Smooth muscle cell (in vitro differentiated cells): ENCODE measurements around the gene CSTPP1. TPM values are rescaled to one million over a fixed set of nuclear protein-coding genes. Genes with fewer than 3 reads are reported as not detected.
"Not testable (repeated sequence)": the region's sequence is repeated elsewhere in the genome, so short reads cannot be mapped to it uniquely, and the experiment has no call there.

Experiments used
- DNase-seq: peaks from one replicate; lab custom pipeline; 2025; ENCODE audit not compliant: unreplicated experiment; lab: John Stamatoyannopoulos, UW
- H2AFZ ChIP-seq: fragments of 200-600 bp; sonication (generic); 2 replicates; pipeline ENCODE4 v1.6.0; 2016; ENCODE audit warnings: antibody characterized with exemption, low read depth, mild to moderate bottlenecking
- H3F3A ChIP-seq: fragments of 200-600 bp; sonication (generic); 2 replicates; pipeline ENCODE4 v1.6.0; 2017; ENCODE audit warnings: antibody characterized with exemption, low read depth
- H3K27ac ChIP-seq: fragments of 200-600 bp; sonication (generic); 2 replicates; pipeline ENCODE4 v1.5.1; 2016; ENCODE audit warnings: low read depth, mild to moderate bottlenecking
- H3K27me3 ChIP-seq: fragments of 200-600 bp; sonication (generic); 2 replicates; pipeline ENCODE4 v1.6.1; 2016; ENCODE audit warnings: low read depth, mild to moderate bottlenecking
- H3K36me3 ChIP-seq: fragments of 200-600 bp; sonication (generic); 2 replicates; pipeline ENCODE4 v1.5.1; 2016; ENCODE audit warnings: low read depth
- H3K4me1 ChIP-seq: fragments of 200-600 bp; sonication (generic); 2 replicates; pipeline ENCODE4 v1.5.1; 2016; ENCODE audit warnings: low read depth
- H3K4me2 ChIP-seq: fragments of 200-600 bp; sonication (generic); 2 replicates; pipeline ENCODE4 v1.6.0; 2016; ENCODE audit warnings: mild to moderate bottlenecking
- H3K4me3 ChIP-seq: fragments of 200-600 bp; sonication (generic); 2 replicates; pipeline ENCODE4 v1.5.1; 2016; ENCODE audit warnings: mild to moderate bottlenecking
- H3K79me2 ChIP-seq: fragments of 200-600 bp; sonication (generic); 2 replicates; pipeline ENCODE4 v1.6.0; 2016; ENCODE audit warnings: low read depth, mild to moderate bottlenecking
- H3K9ac ChIP-seq: fragments of 200-600 bp; sonication (generic); 2 replicates; pipeline ENCODE4 v1.6.0; 2016; ENCODE audit warnings: low read depth
- H3K9me3 ChIP-seq: fragments of 200-600 bp; sonication (generic); replicated peaks from 2 replicates; pipeline ENCODE4 v1.5.1; 2016; ENCODE audit warnings: low read depth
- H4K20me1 ChIP-seq: fragments of 200-600 bp; sonication (generic); 2 replicates; pipeline ENCODE4 v1.6.0; 2016; ENCODE audit warnings: low read depth
- WGBS: methylation state at CpG from one replicate; pipeline ENCODE4 v1.1.7; 2016; ENCODE audit warnings: low lambda C conversion rate; 5-methylcytosine and 5-hydroxymethylcytosine counted together
- microRNA-seq: library from miRNA; unstranded; fragments of <30 nt; microRNA quantifications from one replicate; pipeline ENCODE4, GENCODE V29; 2016; ENCODE audit warnings: borderline number of aligned reads
- polyA plus RNA-seq: library from polyadenylated mRNA; unstranded; fragments of >200 nt; fragmentation: Nextera tagmentation; extraction: Ambion mirVana; gene quantifications from 2 replicates; pipeline ENCODE4 v1.2.1, GENCODE V29; 2016
- small RNA-seq: library from RNA; depleted of rRNA; stranded (forward); fragments of <200 nt; gene quantifications from one replicate; pipeline ENCODE3, GENCODE V24; 2014
- total RNA-seq: library from RNA; depleted of rRNA; stranded (reverse); fragments of >200 nt; gene quantifications from 2 replicates; pipeline ENCODE4 v1.2.3, GENCODE V29; 2014
- TF ChIP-seq, protein P1 (sequence below): fragments of 200-600 bp; sonication (generic); IDR thresholded peaks from 2 replicates; pipeline ENCODE4 v1.5.1; 2017; ENCODE audit warnings: borderline replicate concordance, mild to moderate bottlenecking, antibody characterized with exemption; ENCODE audit not compliant: insufficient read depth, poor library complexity, severe bottlenecking

CSTPP1 gene
- total and polyA plus RNA-seq, 2 experiments from 2014 or later: 37.4 to 44.8 TPM

DNA sequence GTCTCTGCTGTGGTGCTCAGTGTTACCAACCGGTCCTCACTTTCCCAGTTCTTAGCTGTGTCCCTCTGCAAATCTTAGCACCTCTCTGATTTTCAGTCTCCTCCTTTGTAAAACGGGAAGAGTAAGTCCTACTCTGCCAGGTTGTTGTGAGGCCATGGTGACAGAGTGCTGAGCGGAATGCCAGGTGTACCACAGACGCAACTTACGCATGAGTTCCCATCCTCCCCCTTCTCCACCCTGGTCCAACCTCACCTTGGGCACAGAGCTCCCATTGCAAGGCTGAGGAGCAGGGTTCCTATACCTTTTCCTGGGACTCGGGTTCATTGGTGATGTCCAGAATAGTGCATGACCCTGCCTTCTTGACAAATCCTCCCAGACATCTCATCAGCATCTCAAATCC lies 270.9 kb downstream of the CSTPP1 start:
- Histone ChIP-seq H4K20me1 (no peaks in the 10 kb centered on the region), H3K9ac (no peak overlapping the region), H3K27ac (no peak overlapping the region), H3K9me3 (no peaks in the 10 kb centered on the region), H3K4me3 (no peak overlapping the region), H3F3A (peaks cover 5% of the 10 kb centered on the region), H3K4me1 (peaks cover 2% of the 10 kb centered on the region), H3K36me3 (no peaks in the 10 kb centered on the region), H3K4me2 (no peak overlapping the region), H2AFZ (no peak overlapping the region), H3K79me2 (no peaks in the 10 kb centered on the region), H3K27me3 (no peaks in the 10 kb centered on the region)
- no peak for DNase-seq
- TF ChIP-seq, protein P1, sequence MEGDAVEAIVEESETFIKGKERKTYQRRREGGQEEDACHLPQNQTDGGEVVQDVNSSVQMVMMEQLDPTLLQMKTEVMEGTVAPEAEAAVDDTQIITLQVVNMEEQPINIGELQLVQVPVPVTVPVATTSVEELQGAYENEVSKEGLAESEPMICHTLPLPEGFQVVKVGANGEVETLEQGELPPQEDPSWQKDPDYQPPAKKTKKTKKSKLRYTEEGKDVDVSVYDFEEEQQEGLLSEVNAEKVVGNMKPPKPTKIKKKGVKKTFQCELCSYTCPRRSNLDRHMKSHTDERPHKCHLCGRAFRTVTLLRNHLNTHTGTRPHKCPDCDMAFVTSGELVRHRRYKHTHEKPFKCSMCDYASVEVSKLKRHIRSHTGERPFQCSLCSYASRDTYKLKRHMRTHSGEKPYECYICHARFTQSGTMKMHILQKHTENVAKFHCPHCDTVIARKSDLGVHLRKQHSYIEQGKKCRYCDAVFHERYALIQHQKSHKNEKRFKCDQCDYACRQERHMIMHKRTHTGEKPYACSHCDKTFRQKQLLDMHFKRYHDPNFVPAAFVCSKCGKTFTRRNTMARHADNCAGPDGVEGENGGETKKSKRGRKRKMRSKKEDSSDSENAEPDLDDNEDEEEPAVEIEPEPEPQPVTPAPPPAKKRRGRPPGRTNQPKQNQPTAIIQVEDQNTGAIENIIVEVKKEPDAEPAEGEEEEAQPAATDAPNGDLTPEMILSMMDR: no peak
- 89% methylated on average over 6 of the region's 6 CpGs for WGBS

DNA sequence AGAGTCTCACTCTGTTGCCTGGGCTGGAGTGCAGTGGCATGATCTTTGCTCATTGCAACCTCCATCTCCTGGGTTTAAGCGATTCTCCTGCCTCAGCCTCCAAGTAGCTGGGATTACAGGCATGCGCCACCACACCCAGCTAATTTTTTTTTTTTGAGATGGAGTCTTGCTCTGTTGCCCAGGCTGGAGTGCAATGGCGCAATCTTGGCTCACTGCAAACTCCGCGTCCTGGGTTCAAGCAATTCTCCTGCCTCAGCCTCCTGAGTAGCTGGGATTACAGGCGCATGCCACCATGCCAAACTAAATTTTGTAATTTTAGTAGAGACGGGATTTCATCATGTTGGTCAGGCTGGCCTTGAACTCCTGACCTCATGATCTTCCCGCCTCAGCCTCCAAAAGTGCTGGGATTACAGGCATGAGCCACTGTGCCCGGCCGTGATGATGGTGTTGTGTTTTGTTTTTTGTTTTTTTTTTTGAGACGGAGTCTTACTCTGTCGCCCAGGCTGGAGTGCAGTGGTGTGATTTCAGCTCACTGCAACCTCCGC lies 271.5 kb downstream of the CSTPP1 start:
- not testable (repeated sequence) for H3K4me1 ChIP-seq, H3K4me3 ChIP-seq, H3K36me3 ChIP-seq, H4K20me1 ChIP-seq, H3K27me3 ChIP-seq, H3K27ac ChIP-seq, H2AFZ ChIP-seq, H3F3A ChIP-seq, H3K9me3 ChIP-seq, H3K4me2 ChIP-seq, DNase-seq, H3K9ac ChIP-seq, H3K79me2 ChIP-seq
- 97% methylated on average over 13 of the region's 13 CpGs for WGBS

DNA sequence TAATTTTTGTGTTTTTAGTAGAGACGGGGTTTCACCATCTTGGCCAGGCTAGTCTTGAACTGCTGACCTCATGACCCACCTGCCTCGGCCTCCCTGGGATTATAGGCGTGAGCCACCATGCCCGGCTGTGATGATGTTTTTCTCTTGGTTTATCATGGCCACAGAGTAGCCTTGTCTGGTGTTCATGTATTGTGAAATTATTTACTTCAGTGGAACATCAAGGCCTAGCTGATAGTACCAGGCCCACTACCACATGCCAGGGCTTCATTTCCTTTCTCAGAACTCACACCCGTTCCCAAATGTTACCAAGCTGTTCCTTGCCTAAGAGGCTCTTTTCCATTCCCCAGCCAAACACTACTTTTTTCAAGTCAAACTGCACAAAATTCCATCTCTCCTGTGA lies 272.1 kb downstream of the CSTPP1 start:
- Histone ChIP-seq H4K20me1 (no peaks in the 10 kb centered on the region), H3K9ac (no peak overlapping the region), H3F3A (peaks cover 5% of the 10 kb centered on the region), H3K36me3 (no peaks in the 10 kb centered on the region), H2AFZ (no peak overlapping the region), H3K79me2 (no peaks in the 10 kb centered on the region), H3K27ac (no peak overlapping the region), H3K4me3 (no peak overlapping the region), H3K4me2 (no peak overlapping the region), H3K4me1 (peaks cover 2% of the 10 kb centered on the region), H3K27me3 (no peaks in the 10 kb centered on the region), H3K9me3 (no peaks in the 10 kb centered on the region)
- no peak for DNase-seq
- 91% methylated on average over 5 of the region's 5 CpGs for WGBS
- TF ChIP-seq, protein P1: no peak

Small RNAs within 50 kb of the gene (microRNA-seq; reads per million reads assigned to microRNA genes)
- not detected for gene MIR6745

Small RNAs within 50 kb of the gene (small RNA-seq; reads per million reads assigned to genes)
- gene MIR6745: not detected

Other genes with a start within 250 kb of the CSTPP1 start
- 31.0 and 40.9 TPM in 2 replicates for gene ARHGAP1, start 236.1 kb upstream of the CSTPP1 start, total RNA-seq
- gene ARHGAP1, start 236.1 kb upstream of the CSTPP1 start, polyA plus RNA-seq: 92.8 and 98.4 TPM in 2 replicates
- gene ZNF408, start 235.7 kb upstream of the CSTPP1 start, total RNA-seq: 6.2 and 13.3 TPM in 2 replicates
- 15.8 and 24.1 TPM in 2 replicates for gene ZNF408, start 235.7 kb upstream of the CSTPP1 start, polyA plus RNA-seq
- 0.27 TPM in 1 of 2 replicates, not detected in the other for gene F2, start 217.5 kb upstream of the CSTPP1 start, total RNA-seq
- gene F2, start 217.5 kb upstream of the CSTPP1 start, polyA plus RNA-seq: 0.21 TPM in 1 of 2 replicates, not detected in the other
- gene CKAP5, start 90.5 kb upstream of the CSTPP1 start, total RNA-seq: 57.0 and 63.5 TPM in 2 replicates
- 24.5 and 30.7 TPM in 2 replicates for gene CKAP5, start 90.5 kb upstream of the CSTPP1 start, polyA plus RNA-seq
- gene LRP4, start 18.2 kb upstream of the CSTPP1 start, total RNA-seq: 13.6 and 14.8 TPM in 2 replicates
- 7.1 and 10.4 TPM in 2 replicates for gene LRP4, start 18.2 kb upstream of the CSTPP1 start, polyA plus RNA-seq
- 71.9 and 76.5 TPM in 2 replicates for gene ARFGAP2, start 240.1 kb downstream of the CSTPP1 start, total RNA-seq
- gene ARFGAP2, start 240.1 kb downstream of the CSTPP1 start, polyA plus RNA-seq: 58.6 and 70.1 TPM in 2 replicates
- 24.8 and 27.3 TPM in 2 replicates for gene PACSIN3, start 249.7 kb downstream of the CSTPP1 start, total RNA-seq
- 55.7 and 85.9 TPM in 2 replicates for gene PACSIN3, start 249.7 kb downstream of the CSTPP1 start, polyA plus RNA-seq